ENCODE results near the gene NXPH2. TPM values are rescaled to one million over a fixed set of nuclear protein-coding genes. Genes with fewer than 3 reads are reported as not detected.

Gene NXPH2
- total RNA-seq, 1 donor from 2014 or later = not detected

DNA sequence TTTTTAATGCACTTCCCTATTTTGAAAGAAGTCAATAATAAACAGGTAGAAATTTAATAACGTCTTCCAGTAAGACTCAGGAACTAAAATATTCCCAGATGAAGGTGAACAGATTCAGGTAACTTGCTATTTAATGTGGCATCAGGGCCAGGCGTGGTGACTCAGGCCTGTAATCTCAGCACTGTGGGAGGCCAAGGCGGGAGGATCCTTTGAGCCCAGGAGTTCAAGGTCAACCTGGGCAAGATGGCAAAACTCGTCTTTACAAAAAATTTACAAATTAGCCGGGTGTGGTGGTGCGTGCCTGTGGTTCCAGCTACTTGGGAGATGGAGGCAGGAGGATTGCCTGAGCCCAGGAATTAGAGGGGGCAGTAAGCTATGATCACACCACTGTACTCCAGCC is 81.8 kb downstream of the NXPH2 start:
- Histone ChIP-seq H3K27ac (no peak overlapping the region), H3K27me3 (no peaks in the 10 kb centered on the region), H3K4me1 (no peaks in the 10 kb centered on the region), H3K36me3 (no peaks in the 10 kb centered on the region), H3K4me3 (no peak overlapping the region), H3K9me3 (no peaks in the 10 kb centered on the region)
- ATAC-seq (no peak), DNase-seq (no peak)
- TF ChIP-seq, protein P1, sequence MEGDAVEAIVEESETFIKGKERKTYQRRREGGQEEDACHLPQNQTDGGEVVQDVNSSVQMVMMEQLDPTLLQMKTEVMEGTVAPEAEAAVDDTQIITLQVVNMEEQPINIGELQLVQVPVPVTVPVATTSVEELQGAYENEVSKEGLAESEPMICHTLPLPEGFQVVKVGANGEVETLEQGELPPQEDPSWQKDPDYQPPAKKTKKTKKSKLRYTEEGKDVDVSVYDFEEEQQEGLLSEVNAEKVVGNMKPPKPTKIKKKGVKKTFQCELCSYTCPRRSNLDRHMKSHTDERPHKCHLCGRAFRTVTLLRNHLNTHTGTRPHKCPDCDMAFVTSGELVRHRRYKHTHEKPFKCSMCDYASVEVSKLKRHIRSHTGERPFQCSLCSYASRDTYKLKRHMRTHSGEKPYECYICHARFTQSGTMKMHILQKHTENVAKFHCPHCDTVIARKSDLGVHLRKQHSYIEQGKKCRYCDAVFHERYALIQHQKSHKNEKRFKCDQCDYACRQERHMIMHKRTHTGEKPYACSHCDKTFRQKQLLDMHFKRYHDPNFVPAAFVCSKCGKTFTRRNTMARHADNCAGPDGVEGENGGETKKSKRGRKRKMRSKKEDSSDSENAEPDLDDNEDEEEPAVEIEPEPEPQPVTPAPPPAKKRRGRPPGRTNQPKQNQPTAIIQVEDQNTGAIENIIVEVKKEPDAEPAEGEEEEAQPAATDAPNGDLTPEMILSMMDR (IDR thresholded peaks at IDR 0.05) = no peak
- intact Hi-C loops (cut with DNase I) = no loop called here

DNA sequence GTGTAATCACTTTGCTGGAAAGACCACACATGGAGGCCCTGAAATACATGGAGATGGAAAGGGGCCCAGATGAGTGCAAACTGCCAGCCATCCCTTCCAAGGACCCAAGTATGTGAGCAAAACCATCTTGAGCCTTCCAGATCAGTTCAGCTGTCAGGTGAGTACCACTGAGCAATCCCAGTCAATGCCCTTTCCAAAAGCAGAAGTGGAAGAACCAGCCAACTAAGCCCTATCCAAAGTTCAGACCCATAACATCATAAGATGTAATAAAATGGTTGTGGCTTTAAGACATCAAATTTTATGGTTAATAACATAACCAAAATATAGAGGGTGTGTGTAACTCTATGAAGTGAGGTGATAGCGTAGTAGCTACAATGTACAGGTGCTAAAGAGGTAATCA is 88.5 kb downstream of the NXPH2 start:
- H3K36me3 ChIP-seq = no peaks in the 10 kb centered on the region
- no peaks in the 10 kb centered on the region for H3K4me1 ChIP-seq
- intact Hi-C loops (cut with DNase I) = no loop called here
- no peak overlapping the region for H3K27ac ChIP-seq
- ATAC-seq = no peak
- TF ChIP-seq, protein P1 (IDR thresholded peaks at IDR 0.05) = no peak
- H3K4me3 ChIP-seq = no peak overlapping the region
- no peaks in the 10 kb centered on the region for H3K27me3 ChIP-seq
- no peak for DNase-seq
- no peaks in the 10 kb centered on the region for H3K9me3 ChIP-seq

- Histone ChIP-seq H3K36me3 (no peaks in the 10 kb centered on the region), H3K27ac (no peak overlapping the region), H3K27me3 (no peaks in the 10 kb centered on the region), H3K9me3 (no peaks in the 10 kb centered on the region), H3K4me3 (no peak overlapping the region), H3K4me1 (no peaks in the 10 kb centered on the region)
- TF ChIP-seq, protein P1 (IDR thresholded peaks at IDR 0.05) = no peak
- ATAC-seq (peak; percentile 75), DNase-seq (no peak)
- intact Hi-C loops (cut with DNase I) = no loop called here
Measured at GRCh38 chr2:138689705-138690104, 90.5 kb downstream of the NXPH2 start.

DNA sequence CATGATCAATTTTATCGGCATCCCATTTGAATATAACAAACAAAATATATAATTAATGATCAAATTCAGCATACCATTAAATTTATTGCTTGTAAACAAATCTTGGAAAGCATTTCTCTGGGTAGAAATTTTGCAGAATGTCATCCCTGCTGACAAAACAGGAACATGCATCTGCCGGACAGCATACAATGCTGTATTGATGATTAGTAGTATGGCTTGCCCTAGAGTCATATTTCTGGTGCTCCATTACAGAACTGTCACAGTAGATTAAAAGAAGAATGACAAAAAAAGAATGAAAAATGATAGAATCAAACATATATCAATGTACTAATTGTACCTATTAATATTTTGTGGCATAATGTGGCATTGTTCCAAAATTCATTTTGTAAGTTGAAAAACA is 98.0 kb downstream of the NXPH2 start:
- Histone ChIP-seq H3K27me3 (peaks cover 9% of the 10 kb centered on the region), H3K27ac (no peak overlapping the region), H3K4me1 (no peaks in the 10 kb centered on the region), H3K4me3 (no peak overlapping the region), H3K9me3 (no peaks in the 10 kb centered on the region), H3K36me3 (no peaks in the 10 kb centered on the region)
- ATAC-seq (no peak), DNase-seq (no peak)
- intact Hi-C loops (cut with DNase I) = no loop called here
- TF ChIP-seq, protein P1 (IDR thresholded peaks at IDR 0.05) = no peak

- Histone ChIP-seq H3K4me1 (no peaks in the 10 kb centered on the region), H3K9me3 (no peaks in the 10 kb centered on the region), H3K36me3 (no peaks in the 10 kb centered on the region), H3K4me3 (no peak overlapping the region), H3K27ac (no peak overlapping the region), H3K27me3 (peaks cover 9% of the 10 kb centered on the region)
- TF ChIP-seq, protein P1 (IDR thresholded peaks at IDR 0.05) = no peak
- DNase-seq (no peak), ATAC-seq (no peak)
- intact Hi-C loops (cut with DNase I) = no loop called here
Measured at GRCh38 chr2:138677221-138677620, 103.0 kb downstream of the NXPH2 start.

- H3K36me3 ChIP-seq = no peaks in the 10 kb centered on the region
- TF ChIP-seq, protein P1 (IDR thresholded peaks at IDR 0.05) = no peak
- ATAC-seq (no peak), DNase-seq (no peak)
- H3K9me3 ChIP-seq = no peaks in the 10 kb centered on the region
- no peak overlapping the region for H3K27ac ChIP-seq
- H3K4me1 ChIP-seq = no peaks in the 10 kb centered on the region
- H3K4me3 ChIP-seq = no peak overlapping the region
- intact Hi-C loops (cut with DNase I) = no loop called here
- H3K27me3 ChIP-seq = peaks cover 8% of the 10 kb centered on the region
Measured at GRCh38 chr2:138676619-138677021, 103.6 kb downstream of the NXPH2 start.
